ENCODE results near the gene ARHGEF4. TPM values are rescaled to one million over a fixed set of nuclear protein-coding genes. Genes with fewer than 3 reads are reported as not detected.

The ARHGEF4 gene
- total RNA-seq, 1 donor from 2014 or later = not detected

- intact Hi-C loops (cut with micrococcal nuclease) = loop anchor here (10.0 kb wide), 1 partner anchor 251 kb away; no protein-coding TSS in a partner anchor
Measured at GRCh38 chr2:131046028-131046917, 209.6 kb downstream of the ARHGEF4 start.

DNA sequence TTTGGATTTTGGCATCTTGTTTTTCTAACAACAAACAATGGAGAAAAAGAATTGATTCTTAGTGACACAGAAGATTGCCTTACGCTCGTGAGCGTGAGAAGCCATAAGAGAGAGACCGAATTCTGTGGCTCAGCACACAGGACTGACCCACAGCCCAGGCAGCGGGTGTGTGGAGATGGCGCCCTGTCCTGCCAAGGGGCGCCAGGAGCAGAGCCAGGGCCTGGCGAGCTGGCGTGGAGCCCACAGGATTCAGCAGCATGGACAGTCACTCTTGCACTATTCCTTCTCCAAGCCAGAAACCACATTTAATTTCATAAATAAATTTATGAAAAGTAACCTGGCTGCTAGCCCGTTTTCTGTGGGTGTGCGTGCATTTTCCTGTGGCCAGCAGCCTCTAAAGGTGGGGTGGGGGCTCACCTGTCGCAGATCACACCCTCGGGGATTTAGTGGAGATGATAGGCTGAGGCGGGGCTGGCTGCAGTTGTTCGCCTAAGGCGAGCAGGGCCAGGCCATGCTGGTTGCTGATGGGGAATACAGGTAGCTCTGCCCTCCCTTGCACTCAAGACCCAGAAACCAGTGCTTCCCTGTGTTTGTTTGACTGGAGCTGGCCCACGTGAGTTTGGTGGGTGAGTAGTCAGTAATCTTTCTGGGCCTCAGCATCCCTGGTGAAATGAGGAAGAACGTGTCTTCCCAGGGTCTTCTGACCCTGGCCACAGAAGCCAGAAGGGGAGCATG lies 210.4 kb downstream of the ARHGEF4 start:
- intact Hi-C loops (cut with micrococcal nuclease) = loop anchor here (10.0 kb wide), 1 partner anchor 252 kb away; no protein-coding TSS in a partner anchor

- intact Hi-C loops (cut with micrococcal nuclease) = loop anchor here (10.0 kb wide), 1 partner anchor 253 kb away; no protein-coding TSS in a partner anchor
Measured at GRCh38 chr2:131047920-131048560, 211.3 kb downstream of the ARHGEF4 start.

DNA sequence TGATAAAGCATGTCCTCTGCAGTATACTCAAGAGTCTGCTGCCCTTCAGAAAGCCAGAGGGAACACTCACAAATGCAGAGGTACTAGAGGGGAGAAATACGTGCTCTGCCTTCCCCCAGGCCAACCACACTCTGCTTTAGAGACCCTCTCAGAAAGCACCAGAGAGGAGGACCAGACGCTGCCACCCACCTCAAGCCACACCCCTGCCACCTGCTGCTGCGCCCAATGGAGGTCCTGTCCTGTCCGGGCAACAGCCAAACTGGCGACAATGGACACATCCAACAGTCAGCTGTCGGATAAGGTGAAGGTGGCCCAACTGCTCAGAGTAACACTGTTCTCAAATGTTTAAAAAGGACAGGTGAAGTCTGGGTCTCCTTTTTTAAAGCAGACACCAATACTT lies 211.9 kb downstream of the ARHGEF4 start:
- intact Hi-C loops (cut with micrococcal nuclease) = loop anchor here (10.0 kb wide), 1 partner anchor 254 kb away; no protein-coding TSS in a partner anchor

GRCh38 chr2:131049150-131049718 lies 212.5 kb downstream of the ARHGEF4 start:
- intact Hi-C loops (cut with micrococcal nuclease) = loop anchor here (10.0 kb wide), 1 partner anchor 254 kb away; no protein-coding TSS in a partner anchor

DNA sequence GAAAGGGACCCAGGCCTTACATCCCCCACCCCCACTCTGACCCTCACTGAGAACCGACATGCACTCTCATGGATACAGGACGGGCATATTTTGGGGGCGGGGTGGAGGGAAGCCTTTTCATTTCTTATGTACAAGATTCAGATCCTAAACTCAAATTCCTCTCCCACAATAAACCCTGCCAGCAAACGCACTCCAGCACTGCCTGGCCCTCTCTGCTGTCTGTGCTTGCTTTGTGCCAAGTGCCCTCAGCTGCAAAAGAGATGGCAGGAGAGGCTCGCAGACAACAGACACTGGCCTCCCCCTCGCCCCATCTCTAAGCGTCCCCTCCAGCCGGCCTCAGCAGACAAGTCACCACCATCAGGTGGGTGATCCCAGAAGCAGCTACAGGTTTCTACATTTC lies 214.2 kb downstream of the ARHGEF4 start:
- intact Hi-C loops (cut with micrococcal nuclease) = no loop called here

- intact Hi-C loops (cut with micrococcal nuclease) = no loop called here
Measured at GRCh38 chr2:131052741-131053263, 216.1 kb downstream of the ARHGEF4 start.

- intact Hi-C loops (cut with micrococcal nuclease) = no loop called here
Measured at GRCh38 chr2:131054488-131054887, 217.8 kb downstream of the ARHGEF4 start.

GRCh38 chr2:131055169-131056065 lies 218.7 kb downstream of the ARHGEF4 start:
- intact Hi-C loops (cut with micrococcal nuclease) = no loop called here

GRCh38 chr2:131056204-131056931 lies 219.7 kb downstream of the ARHGEF4 start:
- intact Hi-C loops (cut with micrococcal nuclease) = no loop called here

DNA sequence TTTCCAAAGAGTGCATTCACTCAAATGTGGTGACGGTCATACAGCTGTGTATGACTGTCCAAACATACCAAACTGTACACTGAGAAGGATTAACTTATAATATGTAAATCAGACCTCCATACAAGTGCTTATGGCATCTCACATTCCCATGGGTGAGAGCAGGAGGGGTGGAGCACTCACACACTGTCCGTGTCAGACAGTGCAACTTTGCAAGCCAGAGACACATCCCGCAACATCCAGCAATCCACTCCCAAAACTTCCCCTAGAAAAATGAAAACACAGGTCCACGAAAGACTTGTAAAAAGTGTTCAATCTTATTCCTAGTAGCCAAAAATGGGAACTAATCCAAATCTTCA lies 220.2 kb downstream of the ARHGEF4 start:
- intact Hi-C loops (cut with micrococcal nuclease) = no loop called here

DNA sequence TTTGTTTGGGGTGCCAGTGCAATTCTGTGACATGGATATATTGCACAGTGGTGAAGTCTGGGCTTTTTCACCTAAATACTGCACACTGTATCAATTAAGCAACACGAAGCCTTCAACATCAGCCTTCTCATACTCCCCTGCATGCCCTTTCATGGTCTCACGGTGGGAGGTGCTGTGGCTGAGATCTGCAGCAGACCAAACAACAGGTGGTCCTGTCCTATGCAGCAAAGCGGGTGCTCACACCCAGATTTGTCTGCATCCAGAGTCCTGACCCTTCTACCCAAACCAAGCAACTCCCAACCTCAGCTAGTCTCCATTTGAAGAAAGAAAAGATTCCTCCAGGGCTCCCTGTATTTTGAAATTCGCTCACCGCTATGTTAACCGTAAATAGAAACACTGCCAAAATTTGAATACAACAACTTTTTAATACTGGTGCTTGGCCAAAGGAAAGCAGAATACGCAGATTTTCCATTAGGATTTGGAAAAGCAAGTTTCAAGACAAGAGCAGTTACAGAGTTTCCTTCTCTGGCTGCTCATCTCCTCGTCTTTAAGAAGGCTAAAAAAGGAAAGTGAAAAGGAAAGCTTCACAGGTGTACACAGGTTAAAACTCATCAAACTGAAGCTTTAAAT lies 221.6 kb downstream of the ARHGEF4 start:
- intact Hi-C loops (cut with micrococcal nuclease) = no loop called here

DNA sequence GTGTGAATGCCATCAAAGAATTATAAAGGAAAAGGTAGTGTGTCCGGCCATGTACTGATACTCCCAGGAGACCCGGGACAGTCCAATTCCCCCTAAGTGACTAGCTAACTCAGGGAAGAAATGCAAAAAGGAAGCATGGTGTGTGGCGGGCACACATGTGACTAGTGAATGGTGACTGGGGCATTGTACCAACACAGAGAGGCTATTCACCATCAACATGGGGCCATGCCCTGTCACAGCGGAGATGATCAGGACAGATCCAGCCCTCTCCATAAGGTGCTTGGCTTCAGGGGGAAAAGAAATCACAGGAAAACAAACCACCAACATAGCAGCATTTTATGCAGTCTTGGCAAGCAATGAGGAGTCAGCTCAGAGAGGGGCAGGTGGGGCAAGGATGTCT lies 222.2 kb downstream of the ARHGEF4 start:
- intact Hi-C loops (cut with micrococcal nuclease) = no loop called here

DNA sequence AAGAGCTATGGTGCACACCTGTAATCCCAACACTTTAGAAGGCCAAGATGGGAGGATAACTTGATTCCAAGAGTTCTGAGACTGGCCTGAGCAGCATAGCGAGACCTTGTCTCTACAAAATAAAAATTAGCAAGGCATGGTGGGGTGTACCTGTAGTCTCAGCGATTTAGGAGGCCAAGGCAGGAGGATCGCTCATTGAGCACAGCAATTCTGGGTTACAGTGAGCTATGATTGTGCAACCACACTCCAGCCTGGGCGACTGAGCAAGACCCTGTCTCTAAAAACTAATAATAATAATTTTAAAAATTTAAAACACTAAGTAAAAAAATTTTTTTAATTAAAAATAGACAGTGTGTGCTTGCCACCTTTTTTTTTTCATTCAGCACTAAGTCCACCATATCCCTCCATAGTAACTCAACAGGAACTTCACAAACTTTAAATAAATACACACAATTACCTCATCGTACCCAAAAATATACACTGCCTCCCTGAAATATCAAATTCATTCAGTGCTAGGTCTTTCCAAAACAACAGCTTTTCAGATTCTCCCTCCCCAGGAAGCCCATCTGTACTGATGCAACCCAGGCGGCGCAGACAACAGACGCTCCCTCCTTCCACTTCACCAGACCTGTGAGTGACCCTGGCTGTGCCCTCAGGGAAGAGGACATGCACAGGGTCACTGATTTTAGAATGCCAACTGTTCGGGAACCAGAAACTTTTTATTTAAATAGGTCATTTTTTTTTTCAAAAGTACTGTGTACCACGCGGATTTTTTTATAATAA lies 227.0 kb downstream of the ARHGEF4 start:
- intact Hi-C loops (cut with micrococcal nuclease) = no loop called here

- intact Hi-C loops (cut with micrococcal nuclease) = no loop called here
Measured at GRCh38 chr2:131064589-131065512, 228.1 kb downstream of the ARHGEF4 start.

DNA sequence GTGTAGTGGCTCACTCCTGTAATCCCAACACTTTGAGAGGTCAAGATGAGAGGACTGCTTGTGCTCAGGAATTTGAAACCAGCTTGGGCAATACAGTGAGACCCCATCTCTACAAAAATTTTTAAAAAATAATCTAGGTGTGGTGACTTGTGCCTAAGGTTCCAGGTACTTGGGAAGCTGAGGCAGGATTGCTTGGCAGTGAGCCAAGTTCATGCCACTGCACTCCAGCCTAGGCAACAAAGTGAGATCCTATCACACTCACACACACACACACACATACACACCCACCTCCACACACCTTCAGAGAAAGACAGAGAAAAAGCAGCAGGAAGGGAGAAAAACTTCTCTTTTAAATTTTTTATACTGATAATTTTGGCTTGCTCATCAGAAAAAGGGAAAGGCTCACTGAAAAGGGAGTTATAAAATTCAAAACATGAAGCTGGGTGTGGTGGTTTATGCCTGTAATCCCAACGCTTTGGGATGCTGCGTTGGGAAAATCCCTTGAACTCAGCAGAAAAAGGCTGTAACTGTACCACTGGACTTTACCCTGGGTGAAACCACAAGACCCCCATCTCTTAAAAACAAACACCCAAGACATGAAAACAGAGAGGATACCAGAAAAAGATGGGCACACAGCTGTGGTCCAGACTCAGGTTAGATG lies 230.9 kb downstream of the ARHGEF4 start:
- intact Hi-C loops (cut with micrococcal nuclease) = no loop called here

All from T-helper 2 cell treated with Interferon-gamma antibody and Interleukin-4, amounts not matched to agents 100 ng/mL and 5 ng/mL, for 36 hours (primary cell).